IMR-90 (cell line): Measurements from ENCODE around the gene KIRREL2. TPM values are rescaled to one million over a fixed set of nuclear protein-coding genes. Genes with fewer than 3 reads are reported as not detected.

Source experiments
- ATAC-seq: fragments of 200-7000 bp; cut with Tn5 transposase; 2 replicates; pipeline ENCODE4 v1.9.1; 2020; ENCODE audit warnings: low read depth, mild to moderate bottlenecking, moderate library complexity
- BruUV-seq: library from RNA; stranded (reverse); fragments of 400-500 nt; replicated peaks from 2 replicates; lab custom pipeline; 2021; lab: Mats Ljungman, UMichigan
- CTCF ChIA-PET: fragments of 300-600 bp; formaldehyde crosslinking; extraction: SDS; loops from one replicate; lab custom pipeline; 2021; ENCODE audit warnings: antibody characterized with exemption; lab: Yijun Ruan, JAX
- POLR2A ChIA-PET: fragments of 300-600 bp; sonication (Branson Sonifier 250); formaldehyde crosslinking; loops from one replicate; lab custom pipeline; 2022; ENCODE audit warnings: antibody characterized with exemption; ENCODE audit not compliant: unreplicated experiment; lab: Charles Lee
- DNase-seq: peaks from one replicate; pipeline ENCODE4 v3.0.0; 2013
- H2AFZ ChIP-seq: replicated peaks from 2 replicates; pipeline ENCODE3; 2013; ENCODE audit warnings: low read length, mild to moderate bottlenecking; ENCODE audit not compliant: poor library complexity
- H2AK5ac ChIP-seq: 2 replicates; pipeline ENCODE4 v1.6.1; 2013; ENCODE audit warnings: low read depth, low read length, inconsistent platforms
- H2AK9ac ChIP-seq: replicated peaks from 2 replicates; pipeline ENCODE3; 2013; ENCODE audit warnings: mild to moderate bottlenecking, low read depth, low read length, moderate library complexity; ENCODE audit not compliant: poor library complexity
- H2BK120ac ChIP-seq: 2 replicates; pipeline ENCODE4 v1.6.1; 2013; ENCODE audit warnings: low read depth, low read length, inconsistent platforms
- H2BK15ac ChIP-seq: 3 replicates; pipeline ENCODE4 v1.6.1; 2013; ENCODE audit warnings: low read depth, low read length, inconsistent platforms
- H2BK20ac ChIP-seq: 2 replicates; pipeline ENCODE4 v1.6.1; 2013; ENCODE audit warnings: low read depth, mild to moderate bottlenecking, inconsistent platforms, low read length, moderate library complexity
- H2BK5ac ChIP-seq: 2 replicates; pipeline ENCODE4 v1.6.1; 2013; ENCODE audit warnings: mild to moderate bottlenecking, low read depth, low read length, inconsistent platforms; ENCODE audit not compliant: poor library complexity, severe bottlenecking
- H3K14ac ChIP-seq: replicated peaks from 2 replicates; pipeline ENCODE4 v1.6.1; 2013; ENCODE audit warnings: low read depth, low read length, inconsistent platforms
- H3K18ac ChIP-seq: 2 replicates; pipeline ENCODE4 v1.6.1; 2013; ENCODE audit warnings: low read depth, low read length, control low read depth
- H3K23ac ChIP-seq: 2 replicates; pipeline ENCODE4 v1.6.1; 2013; ENCODE audit warnings: low read depth, low read length, inconsistent platforms
- H3K27ac ChIP-seq: 2 replicates; pipeline ENCODE4 v1.5.1; 2013; ENCODE audit warnings: mild to moderate bottlenecking, control low read depth, low read length; ENCODE audit not compliant: insufficient read depth
- H3K27me3 ChIP-seq: 2 replicates; pipeline ENCODE4 v1.6.1; 2013; ENCODE audit warnings: low read length; ENCODE audit not compliant: control insufficient read depth, insufficient read depth
- H3K36me3 ChIP-seq: 2 replicates; pipeline ENCODE4 v1.6.1; 2013; ENCODE audit warnings: low read length, mixed read lengths; ENCODE audit not compliant: control insufficient read depth, insufficient read depth
- H3K4ac ChIP-seq: 2 replicates; pipeline ENCODE4 v1.6.1; 2013; ENCODE audit warnings: low read depth, low read length, inconsistent platforms
- H3K4me1 ChIP-seq: 2 replicates; pipeline ENCODE4 v1.6.1; 2013; ENCODE audit warnings: low read length, mixed read lengths; ENCODE audit not compliant: control insufficient read depth, insufficient read depth
- H3K4me2 ChIP-seq: 2 replicates; pipeline ENCODE4 v1.6.1; 2013; ENCODE audit warnings: low read depth, mild to moderate bottlenecking, control low read depth, low read length, moderate library complexity
- H3K4me3 ChIP-seq: 2 replicates; pipeline ENCODE4 v1.5.1; 2013; ENCODE audit warnings: low read depth, mild to moderate bottlenecking, control low read depth, low read length, moderate library complexity; ENCODE audit not compliant: insufficient read depth
- H3K56ac ChIP-seq: 2 replicates; pipeline ENCODE4 v1.6.1; 2013; ENCODE audit warnings: low read length, inconsistent platforms; ENCODE audit not compliant: insufficient read depth; ENCODE audit errors: extremely low read depth
- H3K79me1 ChIP-seq, 2 experiments: 2 replicates each; pipeline ENCODE4 v1.6.1; 2013; ENCODE audit warnings: low read length in 2 of 2, inconsistent platforms in 1 of 2, low read depth in 1 of 2
- H3K9ac ChIP-seq: 2 replicates; pipeline ENCODE4 v1.6.1; 2013; ENCODE audit warnings: low read depth, low read length, control low read depth
- H3K9me1 ChIP-seq: 2 replicates; pipeline ENCODE4 v1.6.1; 2013; ENCODE audit warnings: low read length, inconsistent platforms; ENCODE audit not compliant: insufficient read depth
- H3K9me3 ChIP-seq: 2 replicates; pipeline ENCODE4 v1.6.1; 2013; ENCODE audit warnings: low read length; ENCODE audit not compliant: control insufficient read depth, insufficient read depth
- H4K20me1 ChIP-seq: 2 replicates; pipeline ENCODE4 v1.6.1; 2013; ENCODE audit warnings: low read length, inconsistent platforms; ENCODE audit not compliant: insufficient read depth
- H4K5ac ChIP-seq: 2 replicates; pipeline ENCODE4 v1.6.1; 2013; ENCODE audit warnings: mild to moderate bottlenecking, low read depth, low read length, control low read depth
- H4K8ac ChIP-seq, 2 experiments: 2 replicates each; pipeline ENCODE4 v1.6.1; 2013; ENCODE audit warnings: low read depth in 2 of 2, low read length in 2 of 2, control low read depth in 1 of 2, inconsistent platforms in 1 of 2
- H4K91ac ChIP-seq: 2 replicates; pipeline ENCODE4 v1.6.1; 2013; ENCODE audit warnings: low read depth, low read length, inconsistent platforms; ENCODE audit not compliant: insufficient read depth
- BHLHE40 ChIP-seq: fragments of 150-350 bp; IDR thresholded peaks from 2 replicates; pipeline ENCODE4 v1.6.1; 2016; ENCODE audit warnings: mild to moderate bottlenecking, low read depth, low read length
- CEBPB ChIP-seq: IDR thresholded peaks from 2 replicates; pipeline ENCODE4 v1.6.1; 2012; ENCODE audit warnings: low read depth, low read length, improper control_type of control experiment
- CHD1 ChIP-seq: IDR thresholded peaks from 2 replicates; pipeline ENCODE4 v1.6.1; 2012; ENCODE audit warnings: low read depth, low read length, improper control_type of control experiment
- CTCF ChIP-seq: conservative IDR thresholded peaks from 2 replicates; pipeline ENCODE4 v1.5.1; 2012; ENCODE audit warnings: mild to moderate bottlenecking, low read depth, low read length, improper control_type of control experiment
- ELK1 ChIP-seq: fragments of 150-350 bp; IDR thresholded peaks from 2 replicates; pipeline ENCODE4 v1.6.1; 2016; ENCODE audit warnings: low read depth, mild to moderate bottlenecking, low read length, moderate library complexity, borderline replicate concordance
- FOS ChIP-seq: fragments of 150-350 bp; IDR thresholded peaks from 2 replicates; pipeline ENCODE4 v1.6.1; 2016; ENCODE audit warnings: low read depth, low read length
- MAFK ChIP-seq: IDR thresholded peaks from 2 replicates; pipeline ENCODE4 v1.6.1; 2012; ENCODE audit warnings: low read depth, low read length, improper control_type of control experiment
- MAZ ChIP-seq: IDR thresholded peaks from 2 replicates; pipeline ENCODE4 v1.6.1; 2012; ENCODE audit warnings: low read depth, mild to moderate bottlenecking, low read length, improper control_type of control experiment, moderate library complexity, borderline replicate concordance
- MXI1 ChIP-seq: IDR thresholded peaks from 2 replicates; pipeline ENCODE4 v1.6.1; 2012; ENCODE audit warnings: low read depth, mild to moderate bottlenecking, low read length, moderate library complexity, borderline replicate concordance
- NFE2L2 ChIP-seq: fragments of 150-350 bp; IDR thresholded peaks from 2 replicates; pipeline ENCODE4 v1.6.1; 2016; ENCODE audit warnings: low read depth, mild to moderate bottlenecking, low read length
- POLR2A ChIP-seq: IDR thresholded peaks from 2 replicates; pipeline ENCODE4 v1.6.1; 2012; ENCODE audit warnings: mild to moderate bottlenecking, low read depth, low read length
- RAD21 ChIP-seq: IDR thresholded peaks from 2 replicates; pipeline ENCODE4 v1.6.1; 2012; ENCODE audit warnings: low read length, improper control_type of control experiment
- RCOR1 ChIP-seq: IDR thresholded peaks from 2 replicates; pipeline ENCODE4 v1.6.1; 2012; ENCODE audit warnings: mild to moderate bottlenecking, low read length, improper control_type of control experiment; ENCODE audit not compliant: insufficient replicate concordance
- RFX5 ChIP-seq: IDR thresholded peaks from 2 replicates; pipeline ENCODE4 v1.8.0; 2012; ENCODE audit warnings: low read depth, mild to moderate bottlenecking, low read length, moderate library complexity
- SMC3 ChIP-seq: fragments of 150-350 bp; IDR thresholded peaks from 2 replicates; pipeline ENCODE4 v1.6.1; 2016; ENCODE audit warnings: low read depth, mild to moderate bottlenecking, antibody characterized with exemption, low read length, moderate library complexity
- USF2 ChIP-seq: fragments of 150-350 bp; IDR thresholded peaks from 2 replicates; pipeline ENCODE4 v1.6.1; 2017; ENCODE audit warnings: mild to moderate bottlenecking, antibody characterized with exemption, low read length, low read depth
- WGBS, 2 experiments: methylation state at CpG; one replicate each; pipeline versions ENCODE4 v1.1.5 to v1.1.7; 2013; ENCODE audit warnings: missing lambda C conversion rate in 2 of 2; ENCODE audit not compliant: insufficient read length in 1 of 2; ENCODE audit errors: extremely low coverage in 2 of 2; 5-methylcytosine and 5-hydroxymethylcytosine counted together
- dilution Hi-C: fragments of 300-500 bp; cut with HindIII; formaldehyde crosslinking; loops from one replicate; pipeline ENCODE4 v1.14.3; 2018; ENCODE audit warnings: low sequenced_read_pairs; ENCODE audit not compliant: unreplicated experiment
- in situ Hi-C: fragments of 300-500 bp; cut with MboI; formaldehyde crosslinking; loops from 3 replicates; pipeline ENCODE4 v1.14.3; 2019; ENCODE audit warnings: low sequenced_read_pairs, inconsistent platforms, mixed read lengths
- intact Hi-C: fragments of 100-400 bp; cut with micrococcal nuclease; formaldehyde crosslinking; loops from 2 replicates; pipeline ENCODE4 v1.10.0; 2022
- polyA plus RNA-seq, 3 experiments: library from polyadenylated mRNA; depleted of rRNA; stranded (reverse); fragments of >200 nt; gene quantifications; 2 replicates each; pipeline ENCODE4 v1.2.3, GENCODE V29; 2012; ENCODE audit warnings: low replicate concordance in 1 of 3
- total RNA-seq: library from RNA; depleted of rRNA; stranded (reverse); fragments of >200 nt; gene quantifications from 2 replicates; pipeline ENCODE4 v1.2.3, GENCODE V29; 2012

KIRREL2 gene
- total and polyA plus RNA-seq, 2 of the 4 experiments (the other 2 are of a cell fraction) = not detected

GRCh38 chr19:35844482-35845214 is 12.1 kb upstream of the KIRREL2 start:
- Histone ChIP-seq H3K9me3 (peaks cover 7% of the 10 kb centered on the region; the same call in 1 of the 2 replicates), H2AFZ (no peak overlapping the region), H3K4me1 (peaks cover 4% of the 10 kb centered on the region; the same call in 1 of the 2 replicates), H3K27ac (no peak overlapping the region), H2BK120ac (no peak overlapping the region), H3K4me2 (no peak overlapping the region), H3K4me3 (no peak overlapping the region), H3K79me1 (no peaks in the 10 kb centered on the region), H4K8ac (no peak overlapping the region), H3K9ac (no peak overlapping the region), H2BK15ac (no peak overlapping the region), H2BK20ac (no peak overlapping the region), H3K9me1 (no peaks in the 10 kb centered on the region), H3K36me3 (no peaks in the 10 kb centered on the region), H3K18ac (no peak overlapping the region), H4K91ac (no peak overlapping the region), H4K5ac (no peak overlapping the region), H3K56ac (no peak overlapping the region), H3K27me3 (peaks cover 53% of the 10 kb centered on the region), H3K23ac (no peak overlapping the region), H4K20me1 (no peaks in the 10 kb centered on the region), H2BK5ac (no peak overlapping the region), H2AK9ac (no peak overlapping the region), H3K4ac (no peak overlapping the region), H3K14ac (no peak overlapping the region), H2AK5ac (no peak overlapping the region)
- no peak for TF ChIP-seq MAFK
- TF ChIP-seq RAD21 = no peak
- TF ChIP-seq USF2 = no peak
- no peak for TF ChIP-seq FOS
- TF ChIP-seq NFE2L2 = no peak
- TF ChIP-seq POLR2A = no peak
- no peak for TF ChIP-seq CTCF
- TF ChIP-seq BHLHE40 = no peak
- TF ChIP-seq CEBPB = no peak
- TF ChIP-seq MXI1 = no peak
- TF ChIP-seq RFX5 = no peak
- no peak for TF ChIP-seq MAZ
- no peak for TF ChIP-seq ELK1
- no peak for TF ChIP-seq CHD1
- no peak for TF ChIP-seq RCOR1
- TF ChIP-seq SMC3 = no peak
- dilution Hi-C loops = no loop called here
- BruUV-seq = no TSS peak
- no peak for DNase-seq
- POLR2A ChIA-PET = no interaction called here
- ATAC-seq = no peak
- intact Hi-C loops = no loop called here
- in situ Hi-C loops = no loop called here
- CTCF ChIA-PET = no interaction called here
- 75% methylated on average over 8 of the region's 16 CpGs; no CpG with 5 or more reads in 1 of the 2 experiments for WGBS, 2 experiments
